GM18517 (cell line): ENCODE measurements around the gene PRLH.

Experiments
- ATAC-seq: cut with Tn5 transposase; IDR thresholded peaks from one replicate; pipeline ENCODE4 v1.9.1; 2021; ENCODE audit warnings: mild to moderate bottlenecking, moderate library complexity; ENCODE audit not compliant: unreplicated experiment

PRLH gene

GRCh38 chr2:237563816-237564215, 2.6 kb upstream of the PRLH start:
- no peak for ATAC-seq

- ATAC-seq, result no peak
Observed at GRCh38 chr2:237564526-237565131, 1.7 kb upstream of the PRLH start.

DNA sequence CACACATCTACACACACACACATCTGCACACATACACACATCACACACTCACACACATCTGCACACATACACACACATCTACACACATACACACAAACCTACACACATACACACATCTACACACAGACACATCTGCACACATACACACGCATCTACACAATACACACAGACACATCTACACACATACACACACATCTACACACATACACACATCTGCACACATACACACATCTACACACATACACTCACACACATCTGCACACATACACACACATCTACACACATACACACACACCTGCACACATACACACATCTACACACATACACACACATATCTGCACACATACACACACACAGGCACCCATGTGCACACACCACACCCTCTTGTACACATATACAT, 400 bp upstream of the PRLH start:
- ATAC-seq, result no peak

- no peak for ATAC-seq
Observed at GRCh38 chr2:237567276-237568029, 1.1 kb downstream of the PRLH start.

DNA sequence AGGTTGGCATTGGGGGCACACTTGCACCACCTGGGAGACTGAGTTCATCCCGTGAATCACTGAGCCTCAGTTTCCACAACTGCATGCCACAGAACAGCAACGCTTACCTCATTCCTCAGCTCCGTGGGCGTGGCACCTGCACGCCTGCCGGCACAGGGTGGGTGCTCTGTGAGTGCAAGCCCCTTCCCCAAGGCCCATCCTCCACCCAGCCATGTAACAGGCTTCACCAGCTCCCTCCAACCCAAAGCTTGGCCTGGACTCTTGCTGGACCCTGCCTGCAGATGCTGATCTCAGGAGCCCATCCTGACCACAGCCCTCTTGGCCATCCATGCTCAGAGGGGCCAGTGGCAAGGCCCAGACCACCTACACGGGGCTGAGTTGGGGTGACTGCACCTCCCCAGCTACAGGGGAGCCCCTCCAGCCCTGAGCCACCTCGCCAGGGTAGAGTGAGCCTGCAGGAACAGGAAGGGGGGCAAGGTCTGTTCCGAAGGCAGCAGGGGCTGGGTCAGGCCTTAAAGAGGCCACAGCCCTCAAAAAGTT, 1.8 kb downstream of the PRLH start:
- ATAC-seq, result no peak

DNA sequence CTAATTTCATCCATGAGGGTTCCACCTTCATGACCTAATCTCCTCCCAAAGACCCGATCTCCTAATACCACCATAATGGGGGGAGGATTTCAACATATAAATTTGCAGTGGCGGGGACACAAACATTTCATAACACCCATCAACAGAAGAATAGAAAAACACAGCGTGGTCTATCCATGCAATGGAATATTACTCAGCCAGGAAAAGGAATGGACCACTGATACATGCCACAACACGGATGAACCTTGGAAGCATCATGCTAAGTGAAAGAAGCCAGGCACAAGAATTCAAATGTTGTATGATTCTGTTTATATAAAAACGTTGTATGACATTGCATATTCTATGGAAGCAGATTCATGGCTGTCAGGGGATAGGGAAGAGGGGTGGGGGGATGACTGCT, 2.7 kb downstream of the PRLH start:
- no peak for ATAC-seq

DNA sequence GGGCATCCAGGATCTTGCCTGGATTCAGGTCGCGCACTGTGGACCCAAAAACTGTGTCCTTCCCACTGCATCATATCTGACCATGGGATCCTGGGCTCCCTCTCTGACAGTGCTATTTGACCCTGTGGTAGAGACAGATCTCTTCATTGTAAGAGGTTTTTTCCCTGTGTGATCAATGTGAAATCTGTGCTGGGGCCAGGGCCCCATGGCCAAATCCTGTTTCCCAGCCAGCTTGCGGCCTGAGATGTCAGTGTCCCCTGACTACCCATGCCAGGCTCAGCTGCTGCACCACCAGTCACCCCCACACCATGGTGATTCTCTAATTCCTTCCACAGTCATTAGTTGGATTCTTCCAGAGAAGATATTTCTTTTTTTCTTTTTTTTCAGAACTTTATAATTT, 3.5 kb downstream of the PRLH start:
- ATAC-seq, result no peak

DNA sequence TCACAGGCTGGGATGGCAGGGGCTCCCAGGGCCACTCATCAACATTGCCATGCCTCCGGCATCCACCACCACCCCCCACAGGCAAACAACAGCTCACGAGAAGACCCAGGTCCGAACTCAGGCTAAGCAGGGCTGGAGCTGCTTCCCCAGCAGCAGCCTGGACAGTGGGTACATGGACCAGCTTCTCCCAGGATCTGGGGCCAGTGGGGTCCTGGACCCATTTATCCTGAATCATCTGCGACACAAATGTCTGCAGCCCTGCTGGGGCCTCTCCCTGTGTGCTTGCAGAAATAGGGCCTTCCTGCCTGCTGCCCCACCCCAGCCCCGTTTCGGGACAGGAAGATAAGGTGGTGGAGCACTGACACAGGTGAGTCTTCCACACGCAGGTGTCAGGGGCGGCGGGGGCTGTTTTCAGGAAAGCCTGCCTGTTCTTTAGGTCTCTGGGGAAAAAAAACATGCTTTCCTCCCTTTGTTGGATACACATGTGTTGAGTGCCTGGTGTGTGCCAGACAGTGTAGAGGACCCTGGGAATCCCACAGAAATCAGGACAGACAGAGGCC, 4.5 kb downstream of the PRLH start:
- no peak for ATAC-seq

DNA sequence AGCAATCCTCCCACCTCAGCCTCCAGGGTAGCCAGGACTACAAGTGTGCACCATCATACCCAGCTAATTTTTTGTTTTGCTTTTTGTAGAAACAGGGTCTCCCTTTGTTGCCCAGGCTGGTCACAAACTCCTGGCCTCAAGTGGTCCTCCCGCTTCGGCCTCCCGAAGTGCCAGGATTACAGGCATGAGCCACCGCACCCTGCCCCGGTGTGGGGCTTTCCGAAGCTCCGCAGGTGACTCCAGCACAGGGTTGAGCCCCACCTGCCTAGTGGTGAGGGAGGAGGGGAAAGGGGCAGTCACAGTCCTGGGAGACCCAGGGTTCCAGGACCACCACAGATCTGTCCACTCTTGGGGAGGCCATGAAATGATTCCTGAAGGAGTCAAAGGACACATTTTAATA, 5.2 kb downstream of the PRLH start:
- no peak for ATAC-seq

- ATAC-seq, result no peak
Observed at GRCh38 chr2:237572021-237572741, 5.8 kb downstream of the PRLH start.

- ATAC-seq, result no peak
Observed at GRCh38 chr2:237572742-237573101, 6.3 kb downstream of the PRLH start.

GRCh38 chr2:237573721-237574415, 7.5 kb downstream of the PRLH start:
- ATAC-seq, result no peak

GRCh38 chr2:237574467-237574866, 8.1 kb downstream of the PRLH start:
- no peak for ATAC-seq

GRCh38 chr2:237574894-237575868, 8.8 kb downstream of the PRLH start:
- ATAC-seq, result no peak

GRCh38 chr2:237575869-237576862, 9.8 kb downstream of the PRLH start:
- ATAC-seq, result no peak

DNA sequence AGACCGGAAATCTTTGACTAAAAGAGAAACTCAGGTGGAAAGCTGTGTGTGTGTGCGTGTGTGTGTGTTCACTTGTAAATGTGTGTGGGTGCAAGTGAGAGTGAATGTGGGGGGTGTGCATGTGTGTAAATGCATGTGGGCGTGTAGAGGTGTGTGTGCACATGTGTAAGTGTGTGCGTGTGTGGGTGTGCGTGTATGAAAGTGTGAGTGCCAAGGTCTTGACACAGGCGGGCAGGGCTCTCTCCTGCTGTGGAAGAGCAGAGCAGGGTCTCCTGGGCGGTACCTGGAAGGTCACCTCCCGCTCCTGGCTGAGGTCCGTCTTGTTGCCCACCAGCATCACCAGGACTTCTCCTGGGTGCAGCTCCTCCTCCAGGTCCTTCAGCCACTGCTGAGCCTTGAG, 10.6 kb downstream of the PRLH start:
- no peak for ATAC-seq

DNA sequence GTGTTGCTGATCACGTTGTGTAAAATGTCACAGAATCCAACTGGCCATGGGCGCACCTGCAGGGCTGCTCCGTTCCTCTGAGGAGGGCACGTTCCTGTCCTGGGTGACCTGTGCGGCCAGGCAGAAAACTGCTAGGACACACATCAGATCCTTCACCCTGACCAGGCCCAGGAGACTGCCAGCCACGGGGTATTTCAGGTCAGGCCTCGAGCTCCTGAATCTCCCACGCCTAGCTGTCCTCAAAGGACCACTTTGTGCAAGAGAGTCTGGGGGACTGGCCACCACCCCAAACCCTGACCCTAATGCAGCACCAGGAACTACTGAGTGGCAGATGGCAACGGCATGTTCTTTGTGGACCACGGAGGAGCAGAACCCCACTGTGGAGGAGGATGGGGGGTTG, 11.1 kb downstream of the PRLH start:
- no peak for ATAC-seq

- no peak for ATAC-seq
Observed at GRCh38 chr2:237577956-237578870, 11.8 kb downstream of the PRLH start.
